Neural progenitor cell (in vitro differentiated cells): ENCODE measurements around the gene SBF2. TPM values are rescaled to one million over a fixed set of nuclear protein-coding genes. Genes with fewer than 3 reads are reported as not detected.

ENCODE experiments used
- DNase-seq: peaks from one replicate; pipeline ENCODE4 v3.0.0-alpha.2; 2016; ENCODE audit warnings: low spot score
- H2AFZ ChIP-seq: fragments of 200-600 bp; sonication (generic); replicated peaks from 2 replicates; pipeline ENCODE4 v1.6.1; 2016; ENCODE audit warnings: antibody characterized with exemption
- H3F3A ChIP-seq: fragments of 200-600 bp; sonication (generic); 2 replicates; pipeline ENCODE4 v1.6.1; 2016; ENCODE audit warnings: antibody characterized with exemption, low read depth
- H3K27ac ChIP-seq: fragments of 200-600 bp; sonication (generic); 2 replicates; pipeline ENCODE4 v1.5.1; 2016; ENCODE audit warnings: mild to moderate bottlenecking
- H3K27me3 ChIP-seq: fragments of 200-600 bp; sonication (generic); 2 replicates; pipeline ENCODE4 v1.6.1; 2016; ENCODE audit warnings: mild to moderate bottlenecking, moderate library complexity
- H3K36me3 ChIP-seq: fragments of 200-600 bp; sonication (generic); 2 replicates; pipeline ENCODE4 v1.5.1; 2016
- H3K4me1 ChIP-seq: fragments of 200-600 bp; sonication (generic); 2 replicates; pipeline ENCODE4 v1.6.1; 2016; ENCODE audit warnings: mixed run types
- H3K4me2 ChIP-seq: fragments of 200-600 bp; sonication (generic); 2 replicates; pipeline ENCODE4 v1.6.1; 2016
- H3K4me3 ChIP-seq: fragments of 200-600 bp; sonication (generic); 2 replicates; pipeline ENCODE4 v1.5.1; 2016
- H3K79me2 ChIP-seq: fragments of 200-600 bp; sonication (generic); 2 replicates; pipeline ENCODE4 v1.6.1; 2016; ENCODE audit warnings: low read depth
- H3K9ac ChIP-seq: fragments of 200-600 bp; sonication (generic); 2 replicates; pipeline ENCODE4 v1.6.1; 2016
- H3K9me3 ChIP-seq: fragments of 200-600 bp; sonication (generic); 2 replicates; pipeline ENCODE4 v1.5.1; 2016; ENCODE audit warnings: low read depth
- H4K20me1 ChIP-seq: fragments of 200-600 bp; sonication (generic); 2 replicates; pipeline ENCODE4 v1.6.1; 2016; ENCODE audit warnings: low read depth
- H3K27ac Mint-ChIP-seq: 3 replicates; pipeline ENCODE4 v1.8.0; 2021; ENCODE audit warnings: mixed read lengths
- H3K27me3 Mint-ChIP-seq: 2 replicates; pipeline ENCODE4 v1.8.0; 2022; ENCODE audit warnings: low read depth, mild to moderate bottlenecking, inconsistent platforms, moderate library complexity, mixed read lengths; ENCODE audit not compliant: insufficient read depth
- H3K36me3 Mint-ChIP-seq: 3 replicates; pipeline ENCODE4 v1.8.0; 2021; ENCODE audit warnings: mixed read lengths
- H3K4me1 Mint-ChIP-seq: 3 replicates; pipeline ENCODE4 v1.8.0; 2021; ENCODE audit warnings: mixed read lengths
- H3K4me3 Mint-ChIP-seq: 3 replicates; pipeline ENCODE4 v1.8.0; 2021; ENCODE audit warnings: mild to moderate bottlenecking, moderate library complexity, mixed read lengths
- H3K9me3 Mint-ChIP-seq: 3 replicates; pipeline ENCODE4 v1.8.0; 2020; ENCODE audit warnings: mixed read lengths
- CTCF ChIP-seq: fragments of 200-600 bp; sonication (generic); IDR thresholded peaks from 2 replicates; pipeline ENCODE4 v1.5.1; 2017; ENCODE audit warnings: antibody characterized with exemption, mild to moderate bottlenecking
- EZH2 ChIP-seq: fragments of 200-600 bp; sonication (generic); IDR thresholded peaks from 2 replicates; pipeline ENCODE4 v1.6.1; 2017; ENCODE audit warnings: antibody characterized with exemption, mild to moderate bottlenecking, moderate library complexity
- EZH2phosphoT487 ChIP-seq: fragments of 200-600 bp; sonication (generic); IDR thresholded peaks from 2 replicates; pipeline ENCODE4 v1.6.1; 2017; ENCODE audit warnings: antibody characterized with exemption
- total RNA-seq: library from RNA; depleted of rRNA; stranded (reverse); fragments of >200 nt; gene quantifications from 2 replicates; pipeline ENCODE4 v1.2.3, GENCODE V29; 2015; ENCODE audit warnings: low replicate concordance

The SBF2 gene
- total RNA-seq, 1 donor from 2014 or later: 48.2 TPM

- Mint-ChIP-seq H3K27me3 (no peaks in the 10 kb centered on the region), H3K9me3 (no peaks in the 10 kb centered on the region), H3K4me3 (no peak overlapping the region), H3K27ac (no peak overlapping the region), H3K4me1 (peaks cover 2% of the 10 kb centered on the region), H3K36me3 (peaks cover 14% of the 10 kb centered on the region)
- DNase-seq: no peak
- TF ChIP-seq EZH2: no peak
- TF ChIP-seq EZH2phosphoT487: no peak
- TF ChIP-seq CTCF: no peak
- H3K4me3 ChIP-seq: no peak overlapping the region
- no peaks in the 10 kb centered on the region for H3K36me3 ChIP-seq
- no peak overlapping the region for H2AFZ ChIP-seq
- H3K9ac ChIP-seq: no peak overlapping the region
- H3F3A ChIP-seq: no peaks in the 10 kb centered on the region
- H3K9me3 ChIP-seq: no peaks in the 10 kb centered on the region
- no peak overlapping the region for H3K4me2 ChIP-seq
- H3K4me1 ChIP-seq: no peaks in the 10 kb centered on the region
- no peak overlapping the region for H3K27ac ChIP-seq
- no peaks in the 10 kb centered on the region for H4K20me1 ChIP-seq
- H3K27me3 ChIP-seq: no peaks in the 10 kb centered on the region
- H3K79me2 ChIP-seq: no peaks in the 10 kb centered on the region
These were observed 444.6 kb downstream of the SBF2 start for GRCh38 chr11:9849389-9849788.

GRCh38 chr11:9847636-9848035 is 446.4 kb downstream of the SBF2 start:
- H3K4me3 ChIP-seq: no peak overlapping the region
- Mint-ChIP-seq H3K27ac (no peak overlapping the region), H3K4me1 (peaks cover 2% of the 10 kb centered on the region), H3K27me3 (no peaks in the 10 kb centered on the region), H3K36me3 (peaks cover 14% of the 10 kb centered on the region), H3K4me3 (no peak overlapping the region), H3K9me3 (no peaks in the 10 kb centered on the region)
- H3F3A ChIP-seq: no peaks in the 10 kb centered on the region
- H3K27me3 ChIP-seq: no peaks in the 10 kb centered on the region
- H4K20me1 ChIP-seq: no peaks in the 10 kb centered on the region
- TF ChIP-seq CTCF: no peak
- no peak for TF ChIP-seq EZH2phosphoT487
- no peak for TF ChIP-seq EZH2
- H3K79me2 ChIP-seq: no peaks in the 10 kb centered on the region
- no peaks in the 10 kb centered on the region for H3K36me3 ChIP-seq
- no peaks in the 10 kb centered on the region for H3K4me1 ChIP-seq
- no peak overlapping the region for H2AFZ ChIP-seq
- H3K4me2 ChIP-seq: no peak overlapping the region
- no peak overlapping the region for H3K9ac ChIP-seq
- DNase-seq: no peak
- H3K9me3 ChIP-seq: no peaks in the 10 kb centered on the region
- H3K27ac ChIP-seq: no peak overlapping the region

GRCh38 chr11:9842923-9843322 is 451.1 kb downstream of the SBF2 start:
- Mint-ChIP-seq H3K36me3 (peaks cover 15% of the 10 kb centered on the region), H3K4me1 (no peaks in the 10 kb centered on the region), H3K27me3 (no peaks in the 10 kb centered on the region), H3K4me3 (no peak overlapping the region), H3K9me3 (no peaks in the 10 kb centered on the region), H3K27ac (no peak overlapping the region)
- no peak overlapping the region for H3K4me2 ChIP-seq
- H3K36me3 ChIP-seq: no peaks in the 10 kb centered on the region
- H3K27me3 ChIP-seq: no peaks in the 10 kb centered on the region
- TF ChIP-seq EZH2phosphoT487 (no peak), EZH2 (no peak), CTCF (no peak)
- H2AFZ ChIP-seq: no peak overlapping the region
- H3K4me3 ChIP-seq: no peak overlapping the region
- no peaks in the 10 kb centered on the region for H3F3A ChIP-seq
- H4K20me1 ChIP-seq: no peaks in the 10 kb centered on the region
- no peak for DNase-seq
- no peaks in the 10 kb centered on the region for H3K9me3 ChIP-seq
- no peak overlapping the region for H3K27ac ChIP-seq
- no peak overlapping the region for H3K9ac ChIP-seq
- no peaks in the 10 kb centered on the region for H3K79me2 ChIP-seq
- H3K4me1 ChIP-seq: no peaks in the 10 kb centered on the region
